ENCODE measurements around the gene ST8SIA5. TPM values are rescaled to one million over a fixed set of nuclear protein-coding genes. Genes with fewer than 3 reads are reported as not detected.

The ST8SIA5 gene
- total and polyA plus RNA-seq, 2 of the 13 experiments (the other 11 are each of a cell fraction or from before 2014, with no cell fraction given): 0.07 to 0.20 TPM

DNA sequence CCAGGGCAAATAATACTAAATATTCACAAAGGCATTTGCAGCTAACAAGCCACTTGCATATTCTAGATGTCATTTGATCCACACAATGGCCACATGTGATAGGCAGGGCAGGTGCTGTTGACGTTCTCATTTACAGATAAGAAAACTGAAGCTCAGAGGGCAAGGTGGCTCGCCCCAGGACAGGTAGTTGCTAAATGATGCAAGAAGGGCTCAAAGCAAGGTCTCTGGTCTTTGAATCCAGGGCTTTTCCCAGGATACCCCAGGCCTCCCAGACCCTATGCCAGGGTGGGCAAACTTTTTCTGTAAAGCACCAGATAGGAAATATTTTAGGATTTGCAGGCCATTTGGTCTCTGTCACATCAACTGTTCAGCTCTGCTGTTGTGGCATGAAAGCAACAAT is 135.0 kb downstream of the ST8SIA5 start:
- ATAC-seq (no peak), FAIRE-seq (no peak), DNase-seq (ENCODE audit: low spot score) (no peak)
- POLR2A ChIA-PET: no interaction called here
- Histone ChIP-seq H2AFZ (ENCODE audit: low read length) (no peak overlapping the region), H3K27ac (ENCODE audit: extremely low read length, insufficient read depth, low read length) (no peak overlapping the region), H3K4me1 (ENCODE audit: insufficient read depth, low read length) (peaks cover 8% of the 10 kb centered on the region; the same call in 1 of the 2 replicates), H4K20me1 (ENCODE audit: insufficient read depth, low read length) (no peaks in the 10 kb centered on the region), H3K9me3 (ENCODE audit: low read length) (no peaks in the 10 kb centered on the region), H3K4me2 (ENCODE audit: low read depth, low read length) (no peak overlapping the region), H3K4me3 (replicated peaks in 1 of 3; ENCODE audit: insufficient read depth in 1 of 3, low read depth in 2 of 3, low read length in 3 of 3) (no peak overlapping the region), H3K36me3 (replicated peaks in 1 of 2; ENCODE audit: control insufficient read depth in 1 of 2, insufficient read depth in 2 of 2, low read length in 2 of 2) (no peaks in the 10 kb centered on the region), H3K27me3 (ENCODE audit: control insufficient read depth in 1 of 2, insufficient read depth in 2 of 2, low read length in 2 of 2) (no peaks in the 10 kb centered on the region), H3K79me2 (ENCODE audit: insufficient read depth, low read length) (no peaks in the 10 kb centered on the region), H3K9ac (ENCODE audit: insufficient read depth, low read depth, low read length) (no peak overlapping the region)
- intact Hi-C loops (cut with micrococcal nuclease; ENCODE audit: unreplicated experiment) (no loop called here), in situ Hi-C loops (cut with HindIII; ENCODE audit: extremely low pct_ligation_motif_present, low pct_unique_long_range_greater_than_20kb) (no loop called here)
- CTCF ChIA-PET (ENCODE audit: low intra/inter-chr PET ratio, low total read pairs): no interaction called here
- WGBS (ENCODE audit: low lambda C conversion rate): 0% methylated on average over 1 of the region's 2 CpGs
- no TSS peak for BruUV-seq (replicated peaks)
- TF ChIP-seq, protein P1, sequence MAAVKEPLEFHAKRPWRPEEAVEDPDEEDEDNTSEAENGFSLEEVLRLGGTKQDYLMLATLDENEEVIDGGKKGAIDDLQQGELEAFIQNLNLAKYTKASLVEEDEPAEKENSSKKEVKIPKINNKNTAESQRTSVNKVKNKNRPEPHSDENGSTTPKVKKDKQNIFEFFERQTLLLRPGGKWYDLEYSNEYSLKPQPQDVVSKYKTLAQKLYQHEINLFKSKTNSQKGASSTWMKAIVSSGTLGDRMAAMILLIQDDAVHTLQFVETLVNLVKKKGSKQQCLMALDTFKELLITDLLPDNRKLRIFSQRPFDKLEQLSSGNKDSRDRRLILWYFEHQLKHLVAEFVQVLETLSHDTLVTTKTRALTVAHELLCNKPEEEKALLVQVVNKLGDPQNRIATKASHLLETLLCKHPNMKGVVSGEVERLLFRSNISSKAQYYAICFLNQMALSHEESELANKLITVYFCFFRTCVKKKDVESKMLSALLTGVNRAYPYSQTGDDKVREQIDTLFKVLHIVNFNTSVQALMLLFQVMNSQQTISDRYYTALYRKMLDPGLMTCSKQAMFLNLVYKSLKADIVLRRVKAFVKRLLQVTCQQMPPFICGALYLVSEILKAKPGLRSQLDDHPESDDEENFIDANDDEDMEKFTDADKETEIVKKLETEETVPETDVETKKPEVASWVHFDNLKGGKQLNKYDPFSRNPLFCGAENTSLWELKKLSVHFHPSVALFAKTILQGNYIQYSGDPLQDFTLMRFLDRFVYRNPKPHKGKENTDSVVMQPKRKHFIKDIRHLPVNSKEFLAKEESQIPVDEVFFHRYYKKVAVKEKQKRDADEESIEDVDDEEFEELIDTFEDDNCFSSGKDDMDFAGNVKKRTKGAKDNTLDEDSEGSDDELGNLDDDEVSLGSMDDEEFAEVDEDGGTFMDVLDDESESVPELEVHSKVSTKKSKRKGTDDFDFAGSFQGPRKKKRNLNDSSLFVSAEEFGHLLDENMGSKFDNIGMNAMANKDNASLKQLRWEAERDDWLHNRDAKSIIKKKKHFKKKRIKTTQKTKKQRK (IDR thresholded peaks at IDR 0.05; ENCODE audit: low read length): no peak
- TF ChIP-seq SMC3 (IDR thresholded peaks at IDR 0.05; ENCODE audit: low read length) (no peak), U2AF2 (IDR thresholded peaks at IDR 0.05; ENCODE audit: low read depth, low read length) (no peak), ZNF772 (CRISPR knock-in tag; IDR thresholded peaks at IDR 0.05) (no peak), NR2F6 (IDR thresholded peaks at IDR 0.05) (no peak), NR2F6 (CRISPR knock-in tag; IDR thresholded peaks at IDR 0.05) (no peak), ZNF430 (CRISPR knock-in tag; IDR thresholded peaks at IDR 0.05) (no peak), MNT (IDR thresholded peaks at IDR 0.05) (no peak), ZNF253 (CRISPR knock-in tag; IDR thresholded peaks at IDR 0.05; ENCODE audit: borderline replicate concordance) (no peak), SIX4 (CRISPR knock-in tag; IDR thresholded peaks at IDR 0.05) (no peak), FOXJ3 (CRISPR knock-in tag; IDR thresholded peaks at IDR 0.05; ENCODE audit: borderline replicate concordance) (no peak)
- TF ChIP-seq, protein P2, sequence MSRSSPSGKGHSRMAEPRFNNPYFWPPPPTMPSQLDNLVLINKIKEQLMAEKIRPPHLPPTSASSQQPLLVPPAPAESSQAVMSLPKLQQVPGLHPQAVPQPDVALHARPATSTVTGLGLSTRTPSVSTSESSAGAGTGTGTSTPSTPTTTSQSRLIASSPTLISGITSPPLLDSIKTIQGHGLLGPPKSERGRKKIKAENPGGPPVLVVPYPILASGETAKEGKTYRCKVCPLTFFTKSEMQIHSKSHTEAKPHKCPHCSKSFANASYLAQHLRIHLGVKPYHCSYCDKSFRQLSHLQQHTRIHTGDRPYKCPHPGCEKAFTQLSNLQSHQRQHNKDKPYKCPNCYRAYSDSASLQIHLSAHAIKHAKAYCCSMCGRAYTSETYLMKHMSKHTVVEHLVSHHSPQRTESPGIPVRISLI (CRISPR knock-in tag; IDR thresholded peaks at IDR 0.05; ENCODE audit: borderline replicate concordance): no peak
